K562 (cell line): ENCODE results near the gene RRH. TPM values are rescaled to one million over a fixed set of nuclear protein-coding genes. Genes with fewer than 3 reads are reported as not detected.

ENCODE experiments used
- ATAC-seq: fragments of 200-7000 bp; cut with Tn5 transposase; 3 replicates; pipeline ENCODE4 v1.9.1; 2020; ENCODE audit warnings: moderate library complexity
- BruUV-seq: library from RNA; stranded (reverse); fragments of 400-500 nt; replicated peaks from 2 replicates; lab custom pipeline; 2021; lab: Mats Ljungman, UMichigan
- CTCF ChIA-PET: fragments of 300-600 bp; formaldehyde crosslinking; extraction: SDS; loops from one replicate; lab custom pipeline; 2021; ENCODE audit warnings: low intra/inter-chr PET ratio; lab: Yijun Ruan, JAX
- POLR2A ChIA-PET: fragments of 300-600, 350-650 bp; sonication (Branson Sonifier 250); formaldehyde crosslinking; extraction: SDS; loops from one replicate; lab custom pipeline; 2021; ENCODE audit warnings: antibody characterized with exemption, inconsistent platforms; lab: Yijun Ruan, JAX
- DNase-seq, 4 experiments: peaks; one replicate each; pipeline versions ENCODE4 v3.0.0 to v3.0.0-alpha.2; 2011 to 2018; ENCODE audit warnings: low spot score in 3 of 4, mixed read lengths in 3 of 4; ENCODE audit errors: extremely low read depth in 1 of 4
- FAIRE-seq: peaks from 2 replicates; lab custom pipeline; 2011; peaks lifted over from hg19 to GRCh38; lab: Jason Lieb, UNC
- H2AFZ ChIP-seq: 2 replicates; pipeline ENCODE4 v1.6.0; 2011; ENCODE audit warnings: low read depth, low read length, control low read depth, inconsistent platforms
- H3K27ac ChIP-seq: fragments of 200-600 bp; 3 replicates; pipeline ENCODE4 v1.8.0; 2011; ENCODE audit warnings: low read depth, mild to moderate bottlenecking, control low read depth, inconsistent platforms, low read length, moderate library complexity, mixed read lengths; ENCODE audit errors: extremely low read depth
- H3K27me3 ChIP-seq, 2 experiments: fragments of 300-600 bp in 1 of 2; 2 replicates in 1 of 2; 3 replicates in 1 of 2; pipeline versions ENCODE4 v1.6.0 to v1.8.0; 2011; ENCODE audit warnings: inconsistent platforms in 2 of 2, low read length in 2 of 2, mild to moderate bottlenecking in 1 of 2, mixed read lengths in 1 of 2, moderate library complexity in 1 of 2; ENCODE audit not compliant: control insufficient read depth in 2 of 2, insufficient read depth in 2 of 2
- H3K36me3 ChIP-seq: fragments of 300-600 bp; 3 replicates; pipeline ENCODE4 v1.8.0; 2011; ENCODE audit warnings: mild to moderate bottlenecking, low read length, inconsistent platforms; ENCODE audit not compliant: control insufficient read depth, insufficient read depth
- H3K4me1 ChIP-seq, 2 experiments: fragments of 200-600 bp in 1 of 2; replicated peaks in 1 of 2; 2 replicates in 1 of 2; 3 replicates in 1 of 2; pipeline versions ENCODE4 v1.5.1 to v1.8.0; 2011; ENCODE audit warnings: inconsistent platforms in 2 of 2, low read length in 2 of 2, mild to moderate bottlenecking in 1 of 2, mixed read lengths in 1 of 2, moderate library complexity in 1 of 2; ENCODE audit not compliant: control insufficient read depth in 2 of 2, insufficient read depth in 2 of 2
- H3K4me2 ChIP-seq: 2 replicates; pipeline ENCODE4 v1.6.1; 2011; ENCODE audit warnings: low read length, control low read depth, inconsistent platforms, mixed read lengths; ENCODE audit not compliant: insufficient read depth
- H3K4me3 ChIP-seq: fragments of 200-600 bp; sonication (generic), shearing (Covaris generic); 2 replicates; pipeline ENCODE4 v1.5.1; 2016; ENCODE audit warnings: control low read depth, inconsistent platforms
- H3K79me2 ChIP-seq: fragments of 200-600 bp; 3 replicates; pipeline ENCODE4 v1.8.0; 2011; ENCODE audit warnings: low read length, inconsistent platforms; ENCODE audit not compliant: control insufficient read depth, insufficient read depth
- H3K9ac ChIP-seq, 2 experiments: 2 replicates each; pipeline versions ENCODE4 v1.6.0 to v1.6.1; 2011; ENCODE audit warnings: low read depth in 2 of 2, low read length in 2 of 2, control low read depth in 1 of 2, inconsistent platforms in 1 of 2, mild to moderate bottlenecking in 1 of 2, mixed read lengths in 1 of 2; ENCODE audit not compliant: insufficient read depth in 1 of 2
- H3K9me1 ChIP-seq: one replicate; pipeline ENCODE4 v1.6.0; 2011; ENCODE audit warnings: inconsistent platforms, mild to moderate bottlenecking, low read length, moderate library complexity; ENCODE audit not compliant: control insufficient read depth, insufficient read depth
- H3K9me3 ChIP-seq: replicated peaks from 2 replicates; pipeline ENCODE4 v1.5.1; 2011; ENCODE audit warnings: low read depth, low read length, inconsistent platforms; ENCODE audit not compliant: control insufficient read depth, insufficient read depth
- H4K20me1 ChIP-seq: replicated peaks from 2 replicates; pipeline ENCODE4 v1.6.1; 2011; ENCODE audit warnings: low read length, inconsistent platforms, mixed read lengths; ENCODE audit not compliant: control insufficient read depth, insufficient read depth
- CTCF ChIP-seq, 3 experiments: IDR thresholded peaks in 2 of 3; conservative IDR thresholded peaks in 1 of 3; 2 replicates each; pipeline ENCODE4 v1.5.1; 2011 to 2012; ENCODE audit warnings: low read length in 3 of 3, mild to moderate bottlenecking in 3 of 3, control low read depth in 2 of 3, improper control_type of control experiment in 1 of 3, inconsistent platforms in 1 of 3, low read depth in 1 of 3, mixed read lengths in 1 of 3, moderate library complexity in 1 of 3; ENCODE audit not compliant: insufficient read depth in 2 of 3
- DEAF1 ChIP-seq: fragments of 450-650 bp; formaldehyde crosslinking; IDR thresholded peaks from 2 replicates; pipeline ENCODE4 v1.4.0; 2020; ENCODE audit warnings: mild to moderate bottlenecking, moderate library complexity
- POLR2H ChIP-seq: IDR thresholded peaks from 2 replicates; pipeline ENCODE4 v1.6.1; 2016; ENCODE audit warnings: missing genetic modification characterization, low read depth, mild to moderate bottlenecking, control low read depth, missing compliant biosample characterization, moderate library complexity
- TAF9B ChIP-seq: fragments of 450-650 bp; IDR thresholded peaks from 2 replicates; pipeline ENCODE4 v1.6.1; 2018; ENCODE audit warnings: mild to moderate bottlenecking; ENCODE audit not compliant: partially characterized antibody
- in situ Hi-C: fragments of 300-500 bp; cut with MboI; formaldehyde crosslinking; loops from 4 replicates; pipeline ENCODE4 v1.15.0; 2018; ENCODE audit warnings: inconsistent platforms, mixed read lengths
- intact Hi-C: fragments of 100-400 bp; cut with micrococcal nuclease; formaldehyde crosslinking; loops from 2 replicates; pipeline ENCODE4 v1.14.2; 2022
- polyA plus RNA-seq, 8 experiments: library from polyadenylated mRNA; depleted of rRNA in 4 of 8; stranded (reverse) in 5 of 8; unstranded in 3 of 8; fragments of >200 nt; fragmentation: Nextera tagmentation in 2 of 8; fragmentation: Illumina TruSeq in 1 of 8; extraction: Ambion mirVana in 2 of 8; extraction: Trizol in 1 of 8; gene quantifications; 2 replicates each; pipeline versions ENCODE4 v1.2.1 to v1.2.3, GENCODE V29; 2011 to 2014; ENCODE audit warnings: inconsistent platforms in 1 of 8, missing spikeins in 1 of 8
- total RNA-seq, 7 experiments: library from RNA; depleted of rRNA in 6 of 7; stranded (reverse); fragments of >200 nt in 6 of 7; fragmentation: Illumina TruSeq in 2 of 7; extraction: Trizol in 2 of 7; gene quantifications; 2 replicates each; pipeline versions ENCODE4 v1.2.1 to v1.2.3, GENCODE V29; 2011 to 2021; ENCODE audit warnings: low replicate concordance in 1 of 7
- TF ChIP-seq, protein P1 (sequence below), 2 experiments: fragments of 450-650 bp; formaldehyde crosslinking in 1 of 2; IDR thresholded peaks; 2 replicates each; pipeline versions ENCODE4 v1.4.0 to v1.6.1; 2014 to 2020; ENCODE audit warnings: mild to moderate bottlenecking in 2 of 2, borderline replicate concordance in 1 of 2, low read depth in 1 of 2

RRH gene
- total and polyA plus RNA-seq, 9 of the 15 experiments (the other 6 are each of a cell fraction or from before 2014, with no cell fraction given), result 0.04 to 0.31 (median 0.12) TPM; not detected in 3

- H3K9me3 ChIP-seq, result no peaks in the 10 kb centered on the region
- POLR2A ChIA-PET, result interaction anchor here (2.1 kb wide), 1 partner anchor 394 kb away, joined by 4 read pairs; no protein-coding TSS in a partner anchor
- no peaks in the 10 kb centered on the region for H3K4me1 ChIP-seq
- H3K9ac ChIP-seq, result no peak overlapping the region
- no peaks in the 10 kb centered on the region for H3K27me3 ChIP-seq
- intact Hi-C loops (loop anchor here (2.0 to 5.0 kb wide), 2 partner anchors 151 to 404 kb away; no protein-coding TSS in a partner anchor), in situ Hi-C loops (no loop called here)
- FAIRE-seq (no peak), DNase-seq (peak; percentile 19 to 25 (median 21)), ATAC-seq (peak; percentile 82)
- H3K9me1 ChIP-seq, result no peaks in the 10 kb centered on the region
- CTCF ChIA-PET, result interaction anchor here (0.6 to 2.4 kb wide), 4 partner anchors 124 to 405 kb away, joined by 3 to 7 read pairs (median 5); partner anchors contain the start of gene CASP6
- no peak overlapping the region for H3K4me2 ChIP-seq
- no TSS peak for BruUV-seq
- no peaks in the 10 kb centered on the region for H4K20me1 ChIP-seq
- peaks cover 43% of the 10 kb centered on the region for H3K36me3 ChIP-seq
- no peak overlapping the region for H2AFZ ChIP-seq
- no peak overlapping the region for H3K27ac ChIP-seq
- no peaks in the 10 kb centered on the region for H3K79me2 ChIP-seq
- H3K4me3 ChIP-seq, result no peak overlapping the region
- TF ChIP-seq DEAF1 (CRISPR knock-in tag), result peak; percentile 51
- no peak for TF ChIP-seq TAF9B
- TF ChIP-seq, protein P1, sequence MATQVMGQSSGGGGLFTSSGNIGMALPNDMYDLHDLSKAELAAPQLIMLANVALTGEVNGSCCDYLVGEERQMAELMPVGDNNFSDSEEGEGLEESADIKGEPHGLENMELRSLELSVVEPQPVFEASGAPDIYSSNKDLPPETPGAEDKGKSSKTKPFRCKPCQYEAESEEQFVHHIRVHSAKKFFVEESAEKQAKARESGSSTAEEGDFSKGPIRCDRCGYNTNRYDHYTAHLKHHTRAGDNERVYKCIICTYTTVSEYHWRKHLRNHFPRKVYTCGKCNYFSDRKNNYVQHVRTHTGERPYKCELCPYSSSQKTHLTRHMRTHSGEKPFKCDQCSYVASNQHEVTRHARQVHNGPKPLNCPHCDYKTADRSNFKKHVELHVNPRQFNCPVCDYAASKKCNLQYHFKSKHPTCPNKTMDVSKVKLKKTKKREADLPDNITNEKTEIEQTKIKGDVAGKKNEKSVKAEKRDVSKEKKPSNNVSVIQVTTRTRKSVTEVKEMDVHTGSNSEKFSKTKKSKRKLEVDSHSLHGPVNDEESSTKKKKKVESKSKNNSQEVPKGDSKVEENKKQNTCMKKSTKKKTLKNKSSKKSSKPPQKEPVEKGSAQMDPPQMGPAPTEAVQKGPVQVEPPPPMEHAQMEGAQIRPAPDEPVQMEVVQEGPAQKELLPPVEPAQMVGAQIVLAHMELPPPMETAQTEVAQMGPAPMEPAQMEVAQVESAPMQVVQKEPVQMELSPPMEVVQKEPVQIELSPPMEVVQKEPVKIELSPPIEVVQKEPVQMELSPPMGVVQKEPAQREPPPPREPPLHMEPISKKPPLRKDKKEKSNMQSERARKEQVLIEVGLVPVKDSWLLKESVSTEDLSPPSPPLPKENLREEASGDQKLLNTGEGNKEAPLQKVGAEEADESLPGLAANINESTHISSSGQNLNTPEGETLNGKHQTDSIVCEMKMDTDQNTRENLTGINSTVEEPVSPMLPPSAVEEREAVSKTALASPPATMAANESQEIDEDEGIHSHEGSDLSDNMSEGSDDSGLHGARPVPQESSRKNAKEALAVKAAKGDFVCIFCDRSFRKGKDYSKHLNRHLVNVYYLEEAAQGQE (IDR thresholded peaks at IDR 0.05; ENCODE audit: borderline replicate concordance), result peak; percentile 67; the same call in 1 of the 2 replicates
- TF ChIP-seq, protein P1 (CRISPR knock-in tag; IDR thresholded peaks at IDR 0.05; ENCODE audit: low read depth), result no peak
- peak; percentile 24 to 72 (median 26); a peak in 3 of 6 replicates for TF ChIP-seq CTCF (IDR thresholded peaks at IDR 0.05 in 2 of 3, conservative IDR thresholded peaks at IDR 0.05 in 1 of 3; ENCODE audit: insufficient read depth in 2 of 3, low read depth in 1 of 3, low read length in 3 of 3)
- peak; percentile 45 for TF ChIP-seq POLR2H (tag)
These were observed 1.1 kb upstream of the RRH start for GRCh38 chr4:109826719-109827118.
